ENCODE measurements around the gene CALN1. TPM values are rescaled to one million over a fixed set of nuclear protein-coding genes. Genes with fewer than 3 reads are reported as not detected.

Gene CALN1
- total RNA-seq, 2 donors from 2014 or later: 1.1 to 1.2 TPM

DNA sequence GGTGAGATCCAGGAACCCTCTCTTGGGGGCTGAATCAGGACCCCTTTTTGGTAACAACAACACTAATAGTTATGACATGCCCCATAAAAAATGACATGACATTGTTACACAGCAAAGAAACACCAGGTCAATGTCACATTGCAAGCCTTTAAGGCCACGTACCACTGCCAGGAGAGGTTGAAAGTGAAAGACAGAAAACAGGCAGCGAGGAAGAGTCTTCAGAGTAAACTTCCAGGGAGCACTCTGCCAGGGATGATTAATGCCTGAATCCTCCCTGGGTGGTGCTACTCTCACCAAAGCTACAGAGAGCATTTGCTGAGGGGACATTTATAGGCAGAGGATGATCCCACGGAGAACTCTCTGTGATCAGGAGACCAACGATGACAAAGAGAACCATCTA lies 551.6 kb downstream of the CALN1 start:
- H3K4me1 ChIP-seq (replicated peaks): no peaks in the 10 kb centered on the region
- 39% methylated on average over 4 of the region's 4 CpGs for WGBS
- no peaks in the 10 kb centered on the region for H3K27me3 ChIP-seq (replicated peaks; ENCODE audit: insufficient read depth)
- no peaks in the 10 kb centered on the region for H3K9me3 ChIP-seq
- intact Hi-C loops (cut with DNase I): no loop called here
- H3K36me3 ChIP-seq: no peaks in the 10 kb centered on the region
- no peak for TF ChIP-seq POLR2AphosphoS5 (IDR thresholded peaks at IDR 0.05)
- no peak for TF ChIP-seq CTCF (IDR thresholded peaks at IDR 0.05)
- TF ChIP-seq POLR2A (IDR thresholded peaks at IDR 0.05): no peak
- no peak for DNase-seq (ENCODE audit: low spot score)
- H3K4me3 ChIP-seq: no peak overlapping the region
- H3K27ac ChIP-seq: no peak overlapping the region

DNA sequence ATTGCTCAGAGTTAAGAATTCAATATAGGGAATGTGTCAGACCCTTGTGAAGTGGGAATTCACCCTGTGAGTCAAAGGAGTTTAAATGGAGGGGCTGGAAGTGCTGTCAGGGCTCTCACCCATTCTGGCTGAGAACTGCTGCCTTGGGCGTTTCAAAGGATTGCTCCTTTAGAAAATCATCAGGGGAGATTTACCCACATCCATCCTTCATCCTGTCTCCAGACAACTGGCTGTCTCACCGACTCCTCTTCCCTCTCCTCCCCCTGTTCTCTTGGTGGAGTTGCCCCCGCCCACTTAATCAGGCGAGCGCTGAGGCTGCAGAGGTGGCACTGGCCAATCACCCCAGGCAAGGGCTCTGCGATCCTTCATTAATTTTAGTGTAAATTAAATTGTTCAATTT lies 554.8 kb downstream of the CALN1 start:
- TF ChIP-seq POLR2AphosphoS5 (IDR thresholded peaks at IDR 0.05): no peak
- no peak for TF ChIP-seq CTCF (IDR thresholded peaks at IDR 0.05)
- TF ChIP-seq POLR2A (IDR thresholded peaks at IDR 0.05): no peak
- WGBS: 85% methylated on average over 6 of the region's 6 CpGs
- intact Hi-C loops (cut with DNase I): no loop called here
- Histone ChIP-seq H3K4me3 (no peak overlapping the region), H3K27me3 (replicated peaks; ENCODE audit: insufficient read depth) (no peaks in the 10 kb centered on the region), H3K4me1 (replicated peaks) (no peaks in the 10 kb centered on the region), H3K27ac (no peak overlapping the region), H3K36me3 (no peaks in the 10 kb centered on the region), H3K9me3 (no peaks in the 10 kb centered on the region)
- DNase-seq (ENCODE audit: low spot score): no peak

DNA sequence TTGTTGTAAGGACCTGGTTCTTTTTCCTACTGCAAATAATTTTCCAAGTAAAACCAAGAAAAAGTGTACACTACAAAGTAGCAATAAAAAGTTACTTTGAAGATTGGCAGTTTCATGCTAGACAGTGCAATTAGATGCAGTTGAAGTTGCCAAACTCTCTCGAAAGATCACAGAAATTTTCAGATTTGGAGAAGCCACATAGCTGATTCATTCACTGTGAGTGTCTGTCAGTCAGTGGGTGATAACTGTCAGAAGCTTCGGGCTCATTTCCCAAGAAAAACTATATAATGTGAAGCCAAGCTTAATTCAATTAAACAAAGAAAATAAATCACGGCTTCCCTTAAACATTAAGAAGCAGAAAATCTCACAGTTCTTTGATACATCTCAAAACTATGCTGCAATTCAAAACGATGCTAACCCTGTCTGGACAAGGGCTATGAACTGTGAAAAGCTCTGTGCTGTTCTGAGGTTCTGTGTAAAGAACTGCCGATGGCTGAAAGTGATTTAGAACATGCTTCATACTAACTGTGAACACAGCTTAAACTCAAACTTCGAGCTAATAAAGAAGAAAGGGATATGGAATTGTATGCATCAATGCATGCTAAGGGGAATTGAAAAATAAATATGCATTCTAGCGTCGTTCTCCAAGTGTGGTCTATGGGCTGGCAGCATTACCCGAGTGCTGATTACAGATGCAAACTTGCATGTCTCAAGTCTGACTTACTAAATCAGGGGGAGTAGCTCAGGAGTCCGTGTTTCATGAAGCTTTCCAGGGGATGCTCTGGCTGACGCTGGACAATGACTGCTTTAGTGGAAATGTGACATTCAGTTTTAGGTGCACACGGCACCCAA lies 557.4 kb downstream of the CALN1 start:
- no peaks in the 10 kb centered on the region for H3K9me3 ChIP-seq
- DNase-seq (ENCODE audit: low spot score): no peak
- no peaks in the 10 kb centered on the region for H3K36me3 ChIP-seq
- no peaks in the 10 kb centered on the region for H3K27me3 ChIP-seq (replicated peaks; ENCODE audit: insufficient read depth)
- H3K27ac ChIP-seq: no peak overlapping the region
- intact Hi-C loops (cut with DNase I): no loop called here
- H3K4me1 ChIP-seq (replicated peaks): no peaks in the 10 kb centered on the region
- H3K4me3 ChIP-seq: no peak overlapping the region
- TF ChIP-seq POLR2AphosphoS5 (IDR thresholded peaks at IDR 0.05) (no peak), POLR2A (IDR thresholded peaks at IDR 0.05) (no peak), CTCF (IDR thresholded peaks at IDR 0.05) (no peak)
- 32% methylated on average over 12 of the region's 12 CpGs for WGBS

DNA sequence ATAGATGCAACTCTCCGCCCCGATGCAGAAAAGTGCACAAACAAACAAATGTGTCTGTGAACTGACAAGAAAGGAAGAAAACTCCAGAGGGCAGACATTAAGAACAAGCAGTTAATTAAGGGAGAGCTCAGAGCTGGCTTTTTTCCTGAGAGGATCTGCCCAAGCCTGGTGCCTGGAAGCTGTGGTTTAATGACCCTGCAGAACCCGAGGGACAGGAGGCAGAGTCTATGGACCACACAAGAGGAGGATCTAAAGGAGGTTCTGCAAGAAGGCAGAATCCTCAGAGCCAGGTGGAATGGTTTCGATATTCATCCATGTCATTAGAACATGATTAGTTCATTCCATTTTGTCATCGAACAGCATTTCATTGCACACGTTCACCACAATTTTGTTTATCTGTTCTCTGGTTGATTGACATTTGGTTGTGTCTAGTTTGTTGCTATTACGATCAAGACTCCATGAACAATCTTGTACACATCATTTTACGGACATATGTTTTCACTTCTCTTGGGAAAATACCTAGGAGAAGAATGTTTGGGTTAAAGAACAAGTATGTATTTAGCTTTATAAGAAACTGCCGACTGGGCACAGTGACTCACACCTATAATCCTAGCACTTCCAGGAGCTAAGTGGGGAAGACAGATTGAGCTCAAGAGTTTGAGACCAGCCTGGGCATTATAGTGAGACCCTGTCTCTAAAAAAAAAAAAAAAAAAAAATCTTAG lies 560.2 kb downstream of the CALN1 start:
- TF ChIP-seq CTCF (IDR thresholded peaks at IDR 0.05): no peak
- no peak for TF ChIP-seq POLR2A (IDR thresholded peaks at IDR 0.05)
- no peak for TF ChIP-seq POLR2AphosphoS5 (IDR thresholded peaks at IDR 0.05)
- intact Hi-C loops (cut with DNase I): no loop called here
- no peak overlapping the region for H3K27ac ChIP-seq
- H3K27me3 ChIP-seq (replicated peaks; ENCODE audit: insufficient read depth): no peaks in the 10 kb centered on the region
- no peak overlapping the region for H3K4me3 ChIP-seq
- DNase-seq (ENCODE audit: low spot score): no peak
- no peaks in the 10 kb centered on the region for H3K4me1 ChIP-seq (replicated peaks)
- no peaks in the 10 kb centered on the region for H3K9me3 ChIP-seq
- no peaks in the 10 kb centered on the region for H3K36me3 ChIP-seq
- WGBS: 59% methylated on average over 9 of the region's 9 CpGs

All from prostate gland (tissue), 2 donors.